Measurements from ENCODE around the gene ACSL6.

Gene ACSL6

DNA sequence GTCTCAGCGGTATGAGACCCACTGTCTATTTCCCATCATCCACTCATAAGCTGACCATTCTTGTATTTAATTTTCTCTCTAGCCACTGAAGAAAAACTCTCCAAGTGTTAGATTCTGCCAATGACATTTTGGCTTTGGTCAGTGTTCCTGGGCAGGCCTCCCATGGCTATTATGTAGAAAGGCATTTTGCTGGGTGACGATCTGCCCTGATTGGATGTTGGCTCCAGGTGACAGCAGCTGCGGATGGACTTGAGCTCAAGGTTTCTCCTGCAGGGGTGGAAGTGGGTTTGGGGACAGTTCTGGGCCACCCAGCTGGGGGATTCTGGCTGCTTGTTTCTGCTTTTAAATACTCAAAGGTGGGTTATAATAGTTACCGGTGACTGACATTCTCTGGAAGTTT, 31.6 kb downstream of the ACSL6 start:
- no peak for DNase-seq (ENCODE audit: low spot score)

- DNase-seq (ENCODE audit: low spot score), result no peak
These were observed 34.2 kb downstream of the ACSL6 start for GRCh38 chr5:131977212-131977604.

GRCh38 chr5:131976414-131977211, 34.8 kb downstream of the ACSL6 start:
- DNase-seq (ENCODE audit: low spot score), result no peak

- DNase-seq (ENCODE audit: low spot score), result no peak
These were observed 36.3 kb downstream of the ACSL6 start for GRCh38 chr5:131974956-131975726.

- no peak for DNase-seq (ENCODE audit: low spot score)
These were observed 36.9 kb downstream of the ACSL6 start for GRCh38 chr5:131974622-131974955.

DNA sequence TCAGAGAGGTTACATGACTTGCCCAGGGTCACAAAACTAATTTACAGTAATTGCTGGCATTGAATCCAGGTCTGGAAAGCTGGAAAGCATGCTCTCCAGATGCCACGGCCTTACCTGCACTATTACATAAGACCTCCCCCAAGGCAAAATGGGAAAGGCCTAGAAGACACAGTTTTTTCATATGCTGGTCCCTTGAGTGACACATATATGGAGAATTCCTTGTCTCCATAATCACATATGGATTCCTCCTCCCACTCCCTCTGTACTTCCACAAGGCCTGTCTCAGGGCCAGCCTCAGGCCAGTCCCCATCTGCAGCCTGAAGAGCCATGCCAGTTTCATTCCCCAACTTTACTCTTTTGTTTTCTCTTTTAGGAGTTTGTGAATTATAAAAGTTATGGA, 37.4 kb downstream of the ACSL6 start:
- no peak for DNase-seq (ENCODE audit: low spot score)

DNA sequence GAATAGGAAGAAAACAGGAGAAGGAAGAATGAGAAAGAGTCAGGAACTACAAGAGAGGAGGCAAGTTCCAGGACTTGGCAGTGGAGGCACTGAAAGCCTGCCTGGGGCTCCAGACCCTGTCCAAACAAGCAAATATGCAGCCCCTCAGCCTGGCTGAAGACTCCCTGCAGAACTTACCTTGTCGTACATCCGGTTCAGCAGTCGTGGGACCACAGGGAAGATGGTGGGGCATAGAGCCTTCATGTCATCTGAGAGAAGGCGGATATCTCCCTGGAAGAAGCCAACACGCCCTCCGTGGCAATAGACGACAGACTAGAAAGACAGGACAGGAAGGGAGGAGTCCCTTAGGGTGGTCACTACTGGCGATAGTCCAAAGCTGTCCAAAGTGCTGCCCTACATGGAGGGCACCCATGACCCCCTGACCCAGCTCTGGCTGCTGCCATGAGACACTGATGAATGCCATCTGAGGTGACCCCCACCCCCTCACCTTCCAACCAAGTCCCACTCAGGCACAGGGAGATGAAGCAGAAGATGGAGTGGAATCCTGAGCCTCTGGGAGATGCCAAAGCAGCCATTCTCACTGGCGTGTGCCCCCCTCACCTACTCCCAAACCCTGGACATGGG, 38.3 kb downstream of the ACSL6 start:
- DNase-seq (ENCODE audit: low spot score), result no peak

DNA sequence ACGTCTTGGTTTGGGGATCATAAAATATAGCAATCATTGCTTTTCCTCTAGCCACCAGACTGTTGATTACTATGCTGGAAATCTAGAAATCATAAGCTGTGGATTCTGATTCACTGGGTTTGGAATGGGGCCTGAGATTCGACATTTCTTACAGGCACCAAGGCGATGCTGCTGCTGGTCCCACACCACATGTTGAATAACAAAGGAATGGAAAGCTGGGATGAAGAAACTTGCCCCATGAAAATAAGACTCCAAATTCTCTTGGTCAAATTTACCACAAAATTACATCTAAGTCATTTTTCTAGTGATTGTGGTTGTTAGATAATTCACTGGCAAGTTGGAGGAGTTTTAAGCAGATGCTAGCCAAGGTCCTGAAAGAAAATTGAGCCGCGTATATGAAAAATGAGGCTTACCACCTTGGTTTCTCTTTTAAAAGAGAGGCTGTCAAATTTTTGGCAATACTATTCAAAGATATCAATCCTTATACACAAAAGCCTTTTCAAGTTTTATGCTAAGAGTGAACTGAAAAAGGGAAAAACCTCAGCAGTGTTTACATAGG, 43.0 kb downstream of the ACSL6 start:
- DNase-seq (ENCODE audit: low spot score), result no peak

DNA sequence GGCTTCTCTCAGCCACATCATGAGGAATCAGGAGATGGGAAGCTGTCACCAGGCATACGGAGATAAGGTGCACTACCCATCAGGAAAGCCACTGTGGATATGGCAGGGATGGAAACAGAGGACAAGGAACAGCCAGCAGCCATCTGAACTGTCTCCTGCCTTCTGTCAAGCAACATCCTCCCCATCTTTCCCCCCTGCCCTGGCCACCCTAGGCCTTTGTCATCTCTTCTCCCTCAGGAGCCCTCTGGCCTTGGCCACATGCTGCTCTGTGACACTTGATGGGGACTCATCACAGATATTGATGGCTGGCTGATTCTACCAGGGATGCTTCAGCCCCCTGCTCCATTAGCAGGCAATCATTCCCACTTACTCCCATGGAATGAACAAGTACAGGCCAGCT, 44.9 kb downstream of the ACSL6 start:
- DNase-seq (ENCODE audit: low spot score), result no peak

DNA sequence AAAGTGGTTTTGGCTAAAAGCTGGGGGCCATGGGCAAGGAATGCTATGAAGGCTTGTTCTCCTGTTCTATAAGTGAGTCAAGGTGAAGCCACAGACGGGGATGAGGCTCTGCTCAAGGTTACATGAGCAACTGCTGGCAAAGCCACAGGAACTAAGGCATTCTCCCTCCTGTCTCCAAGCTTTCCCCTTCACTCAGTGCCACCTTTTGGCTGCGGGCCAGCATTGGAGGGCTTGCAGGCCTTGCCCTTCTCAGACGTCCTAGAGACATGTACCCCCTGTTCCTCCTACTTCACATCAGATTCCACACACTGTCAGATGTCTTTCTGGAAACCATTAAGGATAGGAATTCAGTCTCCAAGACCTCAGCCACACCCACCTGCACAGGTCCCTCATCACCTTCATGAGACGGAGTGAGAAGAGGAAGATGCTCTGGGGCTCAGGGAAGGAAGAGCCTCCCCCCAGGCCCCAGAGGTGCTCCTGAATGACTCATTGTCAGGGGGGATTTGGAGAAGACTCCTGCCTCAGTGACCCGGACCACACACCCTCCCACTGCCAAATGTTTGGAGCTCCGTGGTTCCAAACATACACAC, 45.5 kb downstream of the ACSL6 start:
- no peak for DNase-seq (ENCODE audit: low spot score)

GRCh38 chr5:131959906-131960305, 51.6 kb downstream of the ACSL6 start:
- DNase-seq (ENCODE audit: low spot score), result no peak

DNA sequence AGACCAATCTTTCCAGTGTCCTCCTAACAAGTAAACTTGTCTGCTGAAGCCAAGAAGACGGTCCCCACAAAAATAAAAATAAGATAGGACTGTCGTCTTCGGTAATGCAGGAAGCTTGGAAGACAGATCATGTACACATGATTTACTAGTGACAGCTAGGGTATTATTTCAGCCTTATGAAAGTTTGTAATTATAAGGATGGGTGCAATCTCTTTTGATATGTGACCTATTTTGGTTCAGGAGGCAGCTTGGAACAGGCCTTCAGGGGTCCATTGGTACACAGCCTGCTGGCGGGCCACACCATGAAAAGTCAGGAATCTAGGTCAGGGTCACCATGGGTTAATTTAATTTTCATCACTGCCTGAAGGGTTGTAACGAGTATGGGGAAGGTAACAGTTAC, 52.3 kb downstream of the ACSL6 start:
- no peak for DNase-seq (ENCODE audit: low spot score)

- peak; percentile 33 for DNase-seq (ENCODE audit: low spot score)
These were observed 53.6 kb downstream of the ACSL6 start for GRCh38 chr5:131957721-131958441.

DNA sequence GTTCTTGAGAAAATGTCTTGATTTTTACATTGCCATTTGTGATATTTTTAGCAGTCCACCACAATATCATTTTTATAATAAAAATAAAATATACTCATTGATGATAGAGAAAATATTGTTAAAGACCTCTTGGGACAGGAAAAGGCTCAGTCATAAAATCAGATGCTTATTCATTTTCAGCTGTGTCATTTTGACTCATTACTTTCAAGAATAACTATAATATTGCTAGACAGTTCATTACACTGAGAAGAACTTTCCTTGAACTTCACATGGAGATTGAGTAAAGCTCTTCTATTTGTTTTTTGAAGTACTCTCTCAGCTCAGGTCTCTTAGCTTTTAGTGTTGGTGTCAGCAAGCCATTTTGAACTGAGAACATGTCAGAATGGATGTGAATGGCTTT, 57.5 kb downstream of the ACSL6 start:
- DNase-seq (ENCODE audit: low spot score), result no peak

GRCh38 chr5:131952301-131952857, 59.1 kb downstream of the ACSL6 start:
- no peak for DNase-seq (ENCODE audit: low spot score)

DNA sequence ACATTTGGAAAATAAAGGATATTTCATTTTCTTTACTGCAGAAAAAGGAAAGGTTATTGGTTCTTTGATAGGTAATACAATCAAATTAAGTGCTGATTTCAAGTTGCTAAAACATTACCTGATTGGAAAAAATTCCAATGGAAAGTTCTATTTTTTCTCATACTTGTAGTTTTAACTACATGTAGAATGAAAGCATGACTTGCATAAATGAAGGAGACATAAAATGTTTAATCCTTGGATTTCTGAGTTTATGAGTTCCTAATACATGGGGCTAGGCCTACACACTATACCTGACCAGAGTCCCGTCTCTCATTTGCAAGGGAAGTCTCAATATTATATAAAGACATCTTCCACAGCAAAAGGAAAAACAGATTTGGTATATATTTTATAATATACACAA, 60.8 kb downstream of the ACSL6 start:
- DNase-seq (ENCODE audit: low spot score), result no peak

DNA sequence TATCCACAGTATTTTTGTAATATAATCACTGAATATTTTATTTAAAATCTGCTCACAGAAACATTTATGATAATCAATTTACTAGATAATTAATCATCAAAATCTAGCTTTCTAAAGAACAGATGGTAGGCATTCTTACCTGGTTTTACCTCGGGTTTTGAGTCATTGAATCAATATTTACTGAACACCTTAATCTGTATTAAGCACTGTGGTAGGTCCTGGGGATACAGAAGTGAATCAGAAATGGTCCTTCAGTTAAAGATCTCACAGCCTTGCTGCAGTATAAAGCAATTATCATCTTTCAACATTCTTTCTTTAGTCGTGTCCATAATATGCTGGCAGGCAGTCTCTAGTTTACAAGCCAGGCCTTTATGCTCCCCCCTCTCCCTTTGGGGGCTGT, 64.0 kb downstream of the ACSL6 start:
- no peak for DNase-seq (ENCODE audit: low spot score)

DNA sequence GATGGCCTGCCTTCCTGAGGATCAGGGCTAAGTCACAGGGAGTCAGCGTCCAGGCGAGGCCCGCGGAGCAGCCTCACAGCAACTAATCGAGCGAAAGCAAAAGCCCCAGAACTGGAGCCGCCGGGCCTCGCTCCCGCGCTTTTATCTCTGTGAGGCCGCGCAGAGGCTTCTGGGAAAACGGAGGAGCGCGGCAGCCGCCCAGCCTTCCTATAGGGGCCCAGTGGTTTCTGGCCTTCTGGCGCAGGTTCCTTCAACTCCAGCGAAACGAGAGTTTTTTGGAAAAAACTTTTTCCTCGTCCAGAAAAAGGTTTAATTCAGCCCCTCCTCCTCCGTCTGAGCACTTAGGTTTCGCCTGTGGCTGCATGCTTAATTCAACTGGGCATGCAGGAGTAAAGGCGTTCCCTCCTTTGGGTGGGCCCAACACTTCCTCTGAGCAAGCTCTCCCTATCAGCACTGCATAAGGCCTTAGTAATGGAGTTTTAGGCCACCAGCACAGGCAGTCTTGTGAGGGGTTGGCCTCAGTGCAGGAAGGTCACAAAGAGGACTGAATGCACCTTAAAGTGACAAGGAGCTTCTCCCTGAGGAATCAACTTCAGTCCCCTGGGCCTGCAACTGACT, 65.8 kb downstream of the ACSL6 start, which contains the start of gene MEIKIN:
MEIKIN (minus strand) TSS at position 113 of the 618 bp plus-strand sequence. CDS start 158 bp downstream, outside the sequence.
- DNase-seq (ENCODE audit: low spot score), result no peak

GRCh38 chr5:131944702-131945550, 66.5 kb downstream of the ACSL6 start:
- no peak for DNase-seq (ENCODE audit: low spot score)

- no peak for DNase-seq (ENCODE audit: low spot score)
These were observed 67.5 kb downstream of the ACSL6 start for GRCh38 chr5:131943916-131944315.

All from cerebellar cortex (tissue), 1 donor.